ENCODE results near the gene ELMO1.

- TF ChIP-seq CTCF (conservative IDR thresholded peaks at IDR 0.05; ENCODE audit: low read depth, low read length) (no peak), EZH2phosphoT487 (IDR thresholded peaks at IDR 0.05; ENCODE audit: borderline replicate concordance, low read length) (no peak)
Measured at GRCh38 chr7:37320140-37320847, 128.4 kb downstream of the ELMO1 start.
